GM23338 (cell line): ENCODE results near the gene HSPB6. TPM values are rescaled to one million over a fixed set of nuclear protein-coding genes. Genes with fewer than 3 reads are reported as not detected.

Source experiments
- ATAC-seq: fragments of 200-7000 bp; cut with Tn5 transposase; 3 replicates; pipeline ENCODE4 v1.9.1; 2020
- DNase-seq: peaks from one replicate; pipeline ENCODE4 v3.0.0-alpha.2; 2015; ENCODE audit warnings: low spot score
- H2AFZ ChIP-seq: fragments of 200-600 bp; sonication (generic); 2 replicates; pipeline ENCODE4 v1.8.0; 2016; ENCODE audit warnings: antibody characterized with exemption, mild to moderate bottlenecking, moderate library complexity
- H3F3A ChIP-seq: fragments of 200-600 bp; sonication (generic); replicated peaks from 2 replicates; pipeline ENCODE4 v1.8.0; 2017; ENCODE audit warnings: antibody characterized with exemption, mixed run types, low read depth
- H3K27ac ChIP-seq: fragments of 200-600 bp; sonication (generic); 2 replicates; pipeline ENCODE4 v1.6.1; 2016; ENCODE audit warnings: low read depth
- H3K27me3 ChIP-seq: fragments of 200-600 bp; sonication (generic); 2 replicates; pipeline ENCODE4 v1.8.0; 2016; ENCODE audit warnings: mild to moderate bottlenecking, mixed run types, moderate library complexity; ENCODE audit not compliant: insufficient read depth
- H3K36me3 ChIP-seq: fragments of 200-600 bp; sonication (generic); 2 replicates; pipeline ENCODE4 v1.8.0; 2016; ENCODE audit warnings: mild to moderate bottlenecking; ENCODE audit not compliant: insufficient read depth
- H3K4me1 ChIP-seq: fragments of 200-600 bp; sonication (generic); 2 replicates; pipeline ENCODE4 v1.8.0; 2016; ENCODE audit warnings: mild to moderate bottlenecking, moderate library complexity; ENCODE audit not compliant: insufficient read depth
- H3K4me2 ChIP-seq: fragments of 200-600 bp; sonication (generic); 2 replicates; pipeline ENCODE4 v1.7.1; 2017; ENCODE audit warnings: mixed run types
- H3K4me3 ChIP-seq: fragments of 200-600 bp; sonication (generic); 2 replicates; pipeline ENCODE4 v1.6.1; 2016; ENCODE audit warnings: mixed run types
- H3K79me2 ChIP-seq: fragments of 200-600 bp; sonication (generic); replicated peaks from 2 replicates; pipeline ENCODE4 v1.8.0; 2017; ENCODE audit warnings: mild to moderate bottlenecking; ENCODE audit not compliant: insufficient read depth
- H3K9me2 ChIP-seq: fragments of 200-600 bp; sonication (generic); 2 replicates; pipeline ENCODE4 v1.8.0; 2017; ENCODE audit not compliant: insufficient read depth
- H4K20me1 ChIP-seq: fragments of 200-600 bp; sonication (generic); replicated peaks from 2 replicates; pipeline ENCODE4 v1.8.0; 2017; ENCODE audit warnings: mild to moderate bottlenecking; ENCODE audit not compliant: insufficient read depth
- H3K27ac Mint-ChIP-seq: 2 replicates; pipeline ENCODE4 v1.8.0; 2020; ENCODE audit warnings: inconsistent platforms, mild to moderate bottlenecking, moderate library complexity, mixed read lengths
- H3K27me3 Mint-ChIP-seq: 3 replicates; pipeline ENCODE4 v1.8.0; 2022; ENCODE audit warnings: low read depth, mild to moderate bottlenecking, moderate library complexity, mixed read lengths, inconsistent platforms; ENCODE audit not compliant: insufficient read depth, poor library complexity
- H3K36me3 Mint-ChIP-seq: 3 replicates; pipeline ENCODE4 v1.8.0; 2021; ENCODE audit warnings: low read depth, mild to moderate bottlenecking, inconsistent platforms, moderate library complexity, mixed read lengths
- H3K4me1 Mint-ChIP-seq: 3 replicates; pipeline ENCODE4 v1.8.0; 2020; ENCODE audit warnings: mild to moderate bottlenecking, inconsistent platforms, mixed read lengths
- H3K4me3 Mint-ChIP-seq: 3 replicates; pipeline ENCODE4 v1.8.0; 2021; ENCODE audit warnings: moderate library complexity, mild to moderate bottlenecking, inconsistent platforms, mixed read lengths
- H3K9me3 Mint-ChIP-seq: 3 replicates; pipeline ENCODE4 v1.8.0; 2020; ENCODE audit warnings: moderate library complexity, mild to moderate bottlenecking, inconsistent platforms, mixed read lengths
- CREB1 ChIP-seq: fragments of 250-450 bp; sonication (Bioruptor Pico); IDR thresholded peaks from 2 replicates; pipeline ENCODE4 v1.5.0; 2020; ENCODE audit warnings: low read depth, mild to moderate bottlenecking, moderate library complexity
- EZH2 ChIP-seq: fragments of 200-600 bp; sonication (generic); IDR thresholded peaks from one replicate; pipeline ENCODE4 v1.8.0; 2017; ENCODE audit warnings: antibody characterized with exemption, mild to moderate bottlenecking, low read depth; ENCODE audit not compliant: unreplicated experiment
- JUNB ChIP-seq: IDR thresholded peaks from one replicate; pipeline ENCODE4 v1.6.1; 2016; ENCODE audit warnings: antibody characterized with exemption; ENCODE audit not compliant: unreplicated experiment
- NANOG ChIP-seq: IDR thresholded peaks from 2 replicates; pipeline ENCODE4 v1.6.1; 2016; ENCODE audit warnings: antibody characterized with exemption, borderline replicate concordance
- POLR2AphosphoS5 ChIP-seq: IDR thresholded peaks from 2 replicates; pipeline ENCODE4 v1.6.1; 2016; ENCODE audit warnings: antibody characterized with exemption, low read depth
- STAT1 ChIP-seq: IDR thresholded peaks from one replicate; pipeline ENCODE4 v1.6.1; 2016; ENCODE audit warnings: antibody characterized with exemption; ENCODE audit not compliant: unreplicated experiment
- ZNF114 ChIP-seq: fragments of 250-450 bp; sonication (Bioruptor Pico); IDR thresholded peaks from 2 replicates; pipeline ENCODE4 v1.5.0; 2020; ENCODE audit warnings: mild to moderate bottlenecking, moderate library complexity
- ZNF331 ChIP-seq: fragments of 250-450 bp; sonication (Bioruptor Pico); IDR thresholded peaks from 2 replicates; pipeline ENCODE4 v1.5.0; 2020; ENCODE audit warnings: low read depth, mild to moderate bottlenecking, moderate library complexity
- polyA plus RNA-seq: library from polyadenylated mRNA; unstranded; fragments of >200 nt; fragmentation: Nextera tagmentation; extraction: Ambion mirVana; gene quantifications from 2 replicates; pipeline ENCODE4 v1.2.1, GENCODE V29; 2016
- total RNA-seq: library from RNA; depleted of rRNA; stranded (reverse); fragments of >200 nt; shearing (Covaris generic); gene quantifications from 2 replicates; pipeline ENCODE4 v1.2.3, GENCODE V29; 2014
- TF ChIP-seq, protein P1 (sequence below): IDR thresholded peaks from one replicate; pipeline ENCODE4 v1.6.1; 2018; ENCODE audit warnings: antibody characterized with exemption; ENCODE audit not compliant: unreplicated experiment
- TF ChIP-seq, protein P2 (sequence below), 2 experiments: fragments of 200-600 bp in 1 of 2; sonication (generic) in 1 of 2; conservative IDR thresholded peaks; 2 replicates each; pipeline versions ENCODE4 v1.5.1 to v1.6.1; 2016 to 2017; ENCODE audit warnings: antibody characterized with exemption in 2 of 2, low read depth in 2 of 2, mild to moderate bottlenecking in 2 of 2, moderate library complexity in 1 of 2
- TF ChIP-seq, protein P3 (sequence below): fragments of 250-450 bp; sonication (Bioruptor Pico); IDR thresholded peaks from 2 replicates; pipeline ENCODE4 v1.5.0; 2020; ENCODE audit warnings: mild to moderate bottlenecking, moderate library complexity

The HSPB6 gene
- total and polyA plus RNA-seq, 2 experiments from 2014 or later: 0.87 to 3.2 TPM

DNA sequence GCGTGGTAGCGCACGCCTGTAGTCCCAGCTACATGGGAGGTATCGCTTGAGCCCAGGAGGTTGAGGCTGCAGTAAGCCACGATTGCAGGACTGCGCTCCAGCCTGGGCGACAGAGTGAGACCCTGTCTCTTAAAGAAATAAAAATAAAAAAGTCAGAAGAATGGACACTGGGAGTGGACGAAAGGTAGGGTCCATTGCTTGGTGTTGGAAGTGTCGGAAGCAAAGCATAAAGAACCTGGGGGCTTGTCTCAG lies 18.1 kb upstream of the HSPB6 start (continued):
- no peak for TF ChIP-seq STAT1
- TF ChIP-seq, protein P1, sequence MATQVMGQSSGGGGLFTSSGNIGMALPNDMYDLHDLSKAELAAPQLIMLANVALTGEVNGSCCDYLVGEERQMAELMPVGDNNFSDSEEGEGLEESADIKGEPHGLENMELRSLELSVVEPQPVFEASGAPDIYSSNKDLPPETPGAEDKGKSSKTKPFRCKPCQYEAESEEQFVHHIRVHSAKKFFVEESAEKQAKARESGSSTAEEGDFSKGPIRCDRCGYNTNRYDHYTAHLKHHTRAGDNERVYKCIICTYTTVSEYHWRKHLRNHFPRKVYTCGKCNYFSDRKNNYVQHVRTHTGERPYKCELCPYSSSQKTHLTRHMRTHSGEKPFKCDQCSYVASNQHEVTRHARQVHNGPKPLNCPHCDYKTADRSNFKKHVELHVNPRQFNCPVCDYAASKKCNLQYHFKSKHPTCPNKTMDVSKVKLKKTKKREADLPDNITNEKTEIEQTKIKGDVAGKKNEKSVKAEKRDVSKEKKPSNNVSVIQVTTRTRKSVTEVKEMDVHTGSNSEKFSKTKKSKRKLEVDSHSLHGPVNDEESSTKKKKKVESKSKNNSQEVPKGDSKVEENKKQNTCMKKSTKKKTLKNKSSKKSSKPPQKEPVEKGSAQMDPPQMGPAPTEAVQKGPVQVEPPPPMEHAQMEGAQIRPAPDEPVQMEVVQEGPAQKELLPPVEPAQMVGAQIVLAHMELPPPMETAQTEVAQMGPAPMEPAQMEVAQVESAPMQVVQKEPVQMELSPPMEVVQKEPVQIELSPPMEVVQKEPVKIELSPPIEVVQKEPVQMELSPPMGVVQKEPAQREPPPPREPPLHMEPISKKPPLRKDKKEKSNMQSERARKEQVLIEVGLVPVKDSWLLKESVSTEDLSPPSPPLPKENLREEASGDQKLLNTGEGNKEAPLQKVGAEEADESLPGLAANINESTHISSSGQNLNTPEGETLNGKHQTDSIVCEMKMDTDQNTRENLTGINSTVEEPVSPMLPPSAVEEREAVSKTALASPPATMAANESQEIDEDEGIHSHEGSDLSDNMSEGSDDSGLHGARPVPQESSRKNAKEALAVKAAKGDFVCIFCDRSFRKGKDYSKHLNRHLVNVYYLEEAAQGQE: no peak

DNA sequence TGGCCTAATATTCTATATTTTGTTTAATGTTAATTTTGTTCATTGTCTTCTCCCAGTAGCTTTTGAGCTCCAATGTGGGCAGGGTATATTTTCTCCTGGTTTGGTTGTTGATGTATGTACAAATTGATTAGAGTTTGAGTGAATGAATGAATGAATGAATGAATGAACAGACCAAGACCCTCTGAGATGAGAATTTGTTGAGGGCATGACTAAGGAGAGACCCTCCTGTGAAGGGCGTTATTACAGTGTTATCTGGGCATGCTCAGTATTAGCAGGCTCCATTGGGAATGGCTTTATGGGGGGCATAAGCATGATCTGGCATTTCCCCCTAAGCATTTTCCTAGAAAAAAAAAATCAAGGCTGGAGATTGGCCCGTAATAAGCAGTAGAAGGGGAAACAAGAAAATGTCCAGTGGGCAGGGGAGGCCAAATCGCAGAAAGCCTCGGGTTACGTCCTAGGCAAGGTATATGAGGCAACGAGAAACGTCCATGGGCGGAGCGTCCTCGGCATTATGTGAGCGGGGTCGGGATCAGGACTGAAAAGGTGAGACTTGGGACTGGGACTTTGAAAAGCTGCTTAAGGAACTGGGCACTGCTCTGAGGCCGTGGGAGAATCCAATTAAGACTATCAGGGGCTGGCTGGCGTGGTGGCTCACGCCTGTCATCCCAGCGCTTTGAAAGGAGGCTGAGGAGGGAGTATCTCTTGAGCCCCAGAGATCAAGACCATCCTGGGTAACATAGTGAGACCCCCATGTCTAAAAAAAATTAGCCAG lies 17.6 kb upstream of the HSPB6 start:
- no peak overlapping the region for H3K27ac Mint-ChIP-seq
- Histone ChIP-seq H3K79me2 (no peaks in the 10 kb centered on the region), H4K20me1 (no peaks in the 10 kb centered on the region; the same call in 1 of the 2 replicates), H3K36me3 (no peaks in the 10 kb centered on the region), H3K27me3 (peaks cover 16% of the 10 kb centered on the region), H3K4me3 (peak overlapping the region; percentile 65; the same call in 1 of the 2 replicates), H3K4me1 (peaks cover 22% of the 10 kb centered on the region), H3K4me2 (peak overlapping the region; percentile 62), H3K9me2 (no peaks in the 10 kb centered on the region), H2AFZ (no peak overlapping the region), H3K27ac (no peak overlapping the region), H3F3A (peaks cover 7% of the 10 kb centered on the region; the same call in 1 of the 2 replicates)
- peak overlapping the region; percentile 1; the same call in 2 of the 3 replicates for H3K4me3 Mint-ChIP-seq
- H3K9me3 Mint-ChIP-seq: no peaks in the 10 kb centered on the region; the same call in 2 of the 3 replicates
- H3K36me3 Mint-ChIP-seq: no peaks in the 10 kb centered on the region; the same call in 2 of the 3 replicates
- peaks cover 21% of the 10 kb centered on the region for H3K27me3 Mint-ChIP-seq
- H3K4me1 Mint-ChIP-seq: peaks cover 32% of the 10 kb centered on the region
- ATAC-seq: no peak
- DNase-seq: peak; percentile 37
- TF ChIP-seq POLR2AphosphoS5 (no peak), EZH2 (no peak), ZNF114 (CRISPR knock-in tag) (no peak), CREB1 (no peak), NANOG (no peak), JUNB (no peak), ZNF331 (CRISPR knock-in tag) (no peak), STAT1 (no peak)
- TF ChIP-seq, protein P2, sequence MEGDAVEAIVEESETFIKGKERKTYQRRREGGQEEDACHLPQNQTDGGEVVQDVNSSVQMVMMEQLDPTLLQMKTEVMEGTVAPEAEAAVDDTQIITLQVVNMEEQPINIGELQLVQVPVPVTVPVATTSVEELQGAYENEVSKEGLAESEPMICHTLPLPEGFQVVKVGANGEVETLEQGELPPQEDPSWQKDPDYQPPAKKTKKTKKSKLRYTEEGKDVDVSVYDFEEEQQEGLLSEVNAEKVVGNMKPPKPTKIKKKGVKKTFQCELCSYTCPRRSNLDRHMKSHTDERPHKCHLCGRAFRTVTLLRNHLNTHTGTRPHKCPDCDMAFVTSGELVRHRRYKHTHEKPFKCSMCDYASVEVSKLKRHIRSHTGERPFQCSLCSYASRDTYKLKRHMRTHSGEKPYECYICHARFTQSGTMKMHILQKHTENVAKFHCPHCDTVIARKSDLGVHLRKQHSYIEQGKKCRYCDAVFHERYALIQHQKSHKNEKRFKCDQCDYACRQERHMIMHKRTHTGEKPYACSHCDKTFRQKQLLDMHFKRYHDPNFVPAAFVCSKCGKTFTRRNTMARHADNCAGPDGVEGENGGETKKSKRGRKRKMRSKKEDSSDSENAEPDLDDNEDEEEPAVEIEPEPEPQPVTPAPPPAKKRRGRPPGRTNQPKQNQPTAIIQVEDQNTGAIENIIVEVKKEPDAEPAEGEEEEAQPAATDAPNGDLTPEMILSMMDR (conservative IDR thresholded peaks at IDR 0.05; ENCODE audit: low read depth in 2 of 2): no peak
- TF ChIP-seq, protein P3, sequence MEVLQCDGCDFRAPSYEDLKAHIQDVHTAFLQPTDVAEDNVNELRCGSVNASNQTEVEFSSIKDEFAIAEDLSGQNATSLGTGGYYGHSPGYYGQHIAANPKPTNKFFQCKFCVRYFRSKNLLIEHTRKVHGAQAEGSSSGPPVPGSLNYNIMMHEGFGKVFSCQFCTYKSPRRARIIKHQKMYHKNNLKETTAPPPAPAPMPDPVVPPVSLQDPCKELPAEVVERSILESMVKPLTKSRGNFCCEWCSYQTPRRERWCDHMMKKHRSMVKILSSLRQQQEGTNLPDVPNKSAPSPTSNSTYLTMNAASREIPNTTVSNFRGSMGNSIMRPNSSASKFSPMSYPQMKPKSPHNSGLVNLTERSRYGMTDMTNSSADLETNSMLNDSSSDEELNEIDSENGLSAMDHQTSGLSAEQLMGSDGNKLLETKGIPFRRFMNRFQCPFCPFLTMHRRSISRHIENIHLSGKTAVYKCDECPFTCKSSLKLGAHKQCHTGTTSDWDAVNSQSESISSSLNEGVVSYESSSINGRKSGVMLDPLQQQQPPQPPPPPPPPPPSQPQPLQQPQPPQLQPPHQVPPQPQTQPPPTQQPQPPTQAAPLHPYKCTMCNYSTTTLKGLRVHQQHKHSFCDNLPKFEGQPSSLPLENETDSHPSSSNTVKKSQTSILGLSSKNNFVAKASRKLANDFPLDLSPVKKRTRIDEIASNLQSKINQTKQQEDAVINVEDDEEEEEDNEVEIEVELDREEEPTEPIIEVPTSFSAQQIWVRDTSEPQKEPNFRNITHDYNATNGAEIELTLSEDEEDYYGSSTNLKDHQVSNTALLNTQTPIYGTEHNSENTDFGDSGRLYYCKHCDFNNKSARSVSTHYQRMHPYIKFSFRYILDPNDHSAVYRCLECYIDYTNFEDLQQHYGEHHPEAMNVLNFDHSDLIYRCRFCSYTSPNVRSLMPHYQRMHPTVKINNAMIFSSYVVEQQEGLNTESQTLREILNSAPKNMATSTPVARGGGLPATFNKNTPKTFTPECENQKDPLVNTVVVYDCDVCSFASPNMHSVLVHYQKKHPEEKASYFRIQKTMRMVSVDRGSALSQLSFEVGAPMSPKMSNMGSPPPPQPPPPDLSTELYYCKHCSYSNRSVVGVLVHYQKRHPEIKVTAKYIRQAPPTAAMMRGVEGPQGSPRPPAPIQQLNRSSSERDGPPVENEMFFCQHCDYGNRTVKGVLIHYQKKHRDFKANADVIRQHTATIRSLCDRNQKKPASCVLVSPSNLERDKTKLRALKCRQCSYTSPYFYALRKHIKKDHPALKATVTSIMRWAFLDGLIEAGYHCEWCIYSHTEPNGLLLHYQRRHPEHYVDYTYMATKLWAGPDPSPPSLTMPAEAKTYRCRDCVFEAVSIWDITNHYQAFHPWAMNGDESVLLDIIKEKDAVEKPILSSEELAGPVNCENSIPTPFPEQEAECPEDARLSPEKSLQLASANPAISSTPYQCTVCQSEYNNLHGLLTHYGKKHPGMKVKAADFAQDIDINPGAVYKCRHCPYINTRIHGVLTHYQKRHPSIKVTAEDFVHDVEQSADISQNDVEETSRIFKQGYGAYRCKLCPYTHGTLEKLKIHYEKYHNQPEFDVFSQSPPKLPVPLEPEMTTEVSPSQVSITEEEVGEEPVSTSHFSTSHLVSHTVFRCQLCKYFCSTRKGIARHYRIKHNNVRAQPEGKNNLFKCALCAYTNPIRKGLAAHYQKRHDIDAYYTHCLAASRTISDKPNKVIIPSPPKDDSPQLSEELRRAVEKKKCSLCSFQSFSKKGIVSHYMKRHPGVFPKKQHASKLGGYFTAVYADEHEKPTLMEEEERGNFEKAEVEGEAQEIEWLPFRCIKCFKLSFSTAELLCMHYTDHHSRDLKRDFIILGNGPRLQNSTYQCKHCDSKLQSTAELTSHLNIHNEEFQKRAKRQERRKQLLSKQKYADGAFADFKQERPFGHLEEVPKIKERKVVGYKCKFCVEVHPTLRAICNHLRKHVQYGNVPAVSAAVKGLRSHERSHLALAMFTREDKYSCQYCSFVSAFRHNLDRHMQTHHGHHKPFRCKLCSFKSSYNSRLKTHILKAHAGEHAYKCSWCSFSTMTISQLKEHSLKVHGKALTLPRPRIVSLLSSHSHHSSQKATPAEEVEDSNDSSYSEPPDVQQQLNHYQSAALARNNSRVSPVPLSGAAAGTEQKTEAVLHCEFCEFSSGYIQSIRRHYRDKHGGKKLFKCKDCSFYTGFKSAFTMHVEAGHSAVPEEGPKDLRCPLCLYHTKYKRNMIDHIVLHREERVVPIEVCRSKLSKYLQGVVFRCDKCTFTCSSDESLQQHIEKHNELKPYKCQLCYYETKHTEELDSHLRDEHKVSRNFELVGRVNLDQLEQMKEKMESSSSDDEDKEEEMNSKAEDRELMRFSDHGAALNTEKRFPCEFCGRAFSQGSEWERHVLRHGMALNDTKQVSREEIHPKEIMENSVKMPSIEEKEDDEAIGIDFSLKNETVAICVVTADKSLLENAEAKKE (CRISPR knock-in tag): no peak
